ENCODE data around the gene SIPA1L3.

- TF ChIP-seq, protein P1, sequence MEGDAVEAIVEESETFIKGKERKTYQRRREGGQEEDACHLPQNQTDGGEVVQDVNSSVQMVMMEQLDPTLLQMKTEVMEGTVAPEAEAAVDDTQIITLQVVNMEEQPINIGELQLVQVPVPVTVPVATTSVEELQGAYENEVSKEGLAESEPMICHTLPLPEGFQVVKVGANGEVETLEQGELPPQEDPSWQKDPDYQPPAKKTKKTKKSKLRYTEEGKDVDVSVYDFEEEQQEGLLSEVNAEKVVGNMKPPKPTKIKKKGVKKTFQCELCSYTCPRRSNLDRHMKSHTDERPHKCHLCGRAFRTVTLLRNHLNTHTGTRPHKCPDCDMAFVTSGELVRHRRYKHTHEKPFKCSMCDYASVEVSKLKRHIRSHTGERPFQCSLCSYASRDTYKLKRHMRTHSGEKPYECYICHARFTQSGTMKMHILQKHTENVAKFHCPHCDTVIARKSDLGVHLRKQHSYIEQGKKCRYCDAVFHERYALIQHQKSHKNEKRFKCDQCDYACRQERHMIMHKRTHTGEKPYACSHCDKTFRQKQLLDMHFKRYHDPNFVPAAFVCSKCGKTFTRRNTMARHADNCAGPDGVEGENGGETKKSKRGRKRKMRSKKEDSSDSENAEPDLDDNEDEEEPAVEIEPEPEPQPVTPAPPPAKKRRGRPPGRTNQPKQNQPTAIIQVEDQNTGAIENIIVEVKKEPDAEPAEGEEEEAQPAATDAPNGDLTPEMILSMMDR (IDR thresholded peaks at IDR 0.05; ENCODE audit: low read depth, low read length) = no peak
- no peak for TF ChIP-seq EZH2phosphoT487 (IDR thresholded peaks at IDR 0.05; ENCODE audit: low read depth)
These were observed 40.8 kb downstream of the SIPA1L3 start for GRCh38 chr19:37947778-37948177.

All from OCI-LY3 (cell line).